HL-60 (cell line): Measurements from ENCODE around the gene SUGT1.

Experiments
- POLR2AphosphoS5 ChIP-seq: IDR thresholded peaks from 2 replicates; pipeline ENCODE4 v1.6.1; 2012; ENCODE audit warnings: low read depth
- TF ChIP-seq, protein P1 (sequence below): IDR thresholded peaks from one replicate; pipeline ENCODE4 v1.5.1; 2011; ENCODE audit warnings: low read length, control low read depth, inconsistent platforms; ENCODE audit not compliant: insufficient read depth
- TF ChIP-seq, protein P2 (sequence below): IDR thresholded peaks from 2 replicates; pipeline ENCODE4 v1.6.1; 2012; ENCODE audit warnings: low read depth; ENCODE audit not compliant: insufficient replicate concordance

DNA sequence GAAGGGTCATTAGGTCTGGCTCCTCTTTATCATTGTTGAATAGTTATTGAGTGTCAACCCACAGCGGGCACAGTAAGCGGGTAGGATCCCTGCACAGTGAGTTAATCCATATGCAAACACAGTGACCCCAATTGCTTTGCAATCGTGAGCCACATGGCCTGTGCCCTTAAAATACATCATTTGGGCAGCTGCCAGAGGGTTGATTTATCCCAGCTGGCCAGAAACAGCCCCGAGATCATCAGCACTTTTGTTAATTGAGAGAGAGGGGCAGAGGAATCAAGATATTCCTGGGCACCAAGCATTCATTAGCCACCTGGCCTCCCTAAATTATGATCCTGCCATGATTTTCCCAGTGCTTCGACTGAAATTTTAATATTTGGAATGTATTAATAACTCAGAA is 96.8 kb downstream of the SUGT1 start:
- TF ChIP-seq, protein P1, sequence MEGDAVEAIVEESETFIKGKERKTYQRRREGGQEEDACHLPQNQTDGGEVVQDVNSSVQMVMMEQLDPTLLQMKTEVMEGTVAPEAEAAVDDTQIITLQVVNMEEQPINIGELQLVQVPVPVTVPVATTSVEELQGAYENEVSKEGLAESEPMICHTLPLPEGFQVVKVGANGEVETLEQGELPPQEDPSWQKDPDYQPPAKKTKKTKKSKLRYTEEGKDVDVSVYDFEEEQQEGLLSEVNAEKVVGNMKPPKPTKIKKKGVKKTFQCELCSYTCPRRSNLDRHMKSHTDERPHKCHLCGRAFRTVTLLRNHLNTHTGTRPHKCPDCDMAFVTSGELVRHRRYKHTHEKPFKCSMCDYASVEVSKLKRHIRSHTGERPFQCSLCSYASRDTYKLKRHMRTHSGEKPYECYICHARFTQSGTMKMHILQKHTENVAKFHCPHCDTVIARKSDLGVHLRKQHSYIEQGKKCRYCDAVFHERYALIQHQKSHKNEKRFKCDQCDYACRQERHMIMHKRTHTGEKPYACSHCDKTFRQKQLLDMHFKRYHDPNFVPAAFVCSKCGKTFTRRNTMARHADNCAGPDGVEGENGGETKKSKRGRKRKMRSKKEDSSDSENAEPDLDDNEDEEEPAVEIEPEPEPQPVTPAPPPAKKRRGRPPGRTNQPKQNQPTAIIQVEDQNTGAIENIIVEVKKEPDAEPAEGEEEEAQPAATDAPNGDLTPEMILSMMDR, result no peak
- TF ChIP-seq, protein P2, sequence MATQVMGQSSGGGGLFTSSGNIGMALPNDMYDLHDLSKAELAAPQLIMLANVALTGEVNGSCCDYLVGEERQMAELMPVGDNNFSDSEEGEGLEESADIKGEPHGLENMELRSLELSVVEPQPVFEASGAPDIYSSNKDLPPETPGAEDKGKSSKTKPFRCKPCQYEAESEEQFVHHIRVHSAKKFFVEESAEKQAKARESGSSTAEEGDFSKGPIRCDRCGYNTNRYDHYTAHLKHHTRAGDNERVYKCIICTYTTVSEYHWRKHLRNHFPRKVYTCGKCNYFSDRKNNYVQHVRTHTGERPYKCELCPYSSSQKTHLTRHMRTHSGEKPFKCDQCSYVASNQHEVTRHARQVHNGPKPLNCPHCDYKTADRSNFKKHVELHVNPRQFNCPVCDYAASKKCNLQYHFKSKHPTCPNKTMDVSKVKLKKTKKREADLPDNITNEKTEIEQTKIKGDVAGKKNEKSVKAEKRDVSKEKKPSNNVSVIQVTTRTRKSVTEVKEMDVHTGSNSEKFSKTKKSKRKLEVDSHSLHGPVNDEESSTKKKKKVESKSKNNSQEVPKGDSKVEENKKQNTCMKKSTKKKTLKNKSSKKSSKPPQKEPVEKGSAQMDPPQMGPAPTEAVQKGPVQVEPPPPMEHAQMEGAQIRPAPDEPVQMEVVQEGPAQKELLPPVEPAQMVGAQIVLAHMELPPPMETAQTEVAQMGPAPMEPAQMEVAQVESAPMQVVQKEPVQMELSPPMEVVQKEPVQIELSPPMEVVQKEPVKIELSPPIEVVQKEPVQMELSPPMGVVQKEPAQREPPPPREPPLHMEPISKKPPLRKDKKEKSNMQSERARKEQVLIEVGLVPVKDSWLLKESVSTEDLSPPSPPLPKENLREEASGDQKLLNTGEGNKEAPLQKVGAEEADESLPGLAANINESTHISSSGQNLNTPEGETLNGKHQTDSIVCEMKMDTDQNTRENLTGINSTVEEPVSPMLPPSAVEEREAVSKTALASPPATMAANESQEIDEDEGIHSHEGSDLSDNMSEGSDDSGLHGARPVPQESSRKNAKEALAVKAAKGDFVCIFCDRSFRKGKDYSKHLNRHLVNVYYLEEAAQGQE, result no peak
- no peak for TF ChIP-seq POLR2AphosphoS5
